DND-41 (cell line): ENCODE data around the gene LRRC72.

Experiments
- CTCF ChIP-seq: IDR thresholded peaks from 2 replicates; pipeline ENCODE4 v1.5.1; 2012; ENCODE audit warnings: borderline replicate concordance, low read length, moderate library complexity, mild to moderate bottlenecking; ENCODE audit not compliant: poor library complexity, severe bottlenecking; ENCODE audit errors: extremely low read depth
- EZH2 ChIP-seq: IDR thresholded peaks from 3 replicates; pipeline ENCODE4 v1.6.1; 2012; ENCODE audit warnings: borderline replicate concordance, low read depth, mild to moderate bottlenecking, moderate library complexity, low read length, inconsistent platforms; ENCODE audit not compliant: severe bottlenecking

- no peak for TF ChIP-seq CTCF
- TF ChIP-seq EZH2 = no peak
These were observed 88.6 kb downstream of the LRRC72 start for GRCh38 chr7:16615228-16615627.
